Vagina (tissue), 2 donors: ENCODE data around the gene TMEM186.
"Not testable (repeated sequence)": the region's sequence is repeated elsewhere in the genome, so short reads cannot be mapped to it uniquely, and the experiment has no call there.

Experiments used
- POLR2A ChIP-seq, 2 donors: fragments of 450-650 bp; IDR thresholded peaks; one replicate each; pipeline ENCODE4 v1.6.1; 2017; ENCODE audit warnings: antibody characterized with exemption in 2 of 2, mild to moderate bottlenecking in 2 of 2, moderate library complexity in 2 of 2
- POLR2AphosphoS5 ChIP-seq, 2 donors: sonication (generic); formaldehyde crosslinking; IDR thresholded peaks; one replicate each; pipeline ENCODE4 v1.9.0; 2017; ENCODE audit warnings: antibody characterized with exemption in 2 of 2, mild to moderate bottlenecking in 2 of 2, low read depth in 1 of 2; ENCODE audit not compliant: insufficient read depth in 1 of 2
- TF ChIP-seq, protein P1 (sequence below), 3 experiments: fragments of 450-650 bp in 2 of 3; fragments of 200-600 bp in 1 of 3; sonication (generic) in 1 of 3; IDR thresholded peaks; one replicate each; pipeline ENCODE4 v1.5.1; 2017 to 2019; ENCODE audit warnings: antibody characterized with exemption in 3 of 3, mild to moderate bottlenecking in 2 of 3, moderate library complexity in 2 of 3

DNA sequence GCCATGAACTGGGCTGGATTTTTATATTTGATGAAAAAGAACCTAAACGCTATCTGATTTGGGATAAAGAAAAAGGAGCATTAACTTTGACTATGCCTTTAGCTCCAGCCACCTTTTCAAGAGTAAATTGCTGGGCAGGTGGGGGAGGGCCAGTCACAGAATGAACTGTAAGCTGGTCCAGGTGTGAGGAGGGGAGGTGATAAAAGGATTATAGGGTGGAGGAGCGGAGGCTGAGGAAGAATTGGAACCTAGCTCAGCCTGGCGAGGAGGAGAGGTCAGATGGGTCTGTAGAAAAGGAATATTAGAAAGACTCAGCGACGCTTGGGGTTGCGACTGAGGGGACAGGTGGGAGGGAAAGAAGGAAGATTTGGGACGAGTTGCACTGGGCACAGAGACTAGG lies 39.4 kb upstream of the TMEM186 start:
- not testable (repeated sequence) for TF ChIP-seq POLR2A (IDR thresholded peaks at IDR 0.05); POLR2AphosphoS5 (IDR thresholded peaks at IDR 0.05; ENCODE audit: insufficient read depth in 1 of 2, low read depth in 1 of 2)
- TF ChIP-seq, protein P1, sequence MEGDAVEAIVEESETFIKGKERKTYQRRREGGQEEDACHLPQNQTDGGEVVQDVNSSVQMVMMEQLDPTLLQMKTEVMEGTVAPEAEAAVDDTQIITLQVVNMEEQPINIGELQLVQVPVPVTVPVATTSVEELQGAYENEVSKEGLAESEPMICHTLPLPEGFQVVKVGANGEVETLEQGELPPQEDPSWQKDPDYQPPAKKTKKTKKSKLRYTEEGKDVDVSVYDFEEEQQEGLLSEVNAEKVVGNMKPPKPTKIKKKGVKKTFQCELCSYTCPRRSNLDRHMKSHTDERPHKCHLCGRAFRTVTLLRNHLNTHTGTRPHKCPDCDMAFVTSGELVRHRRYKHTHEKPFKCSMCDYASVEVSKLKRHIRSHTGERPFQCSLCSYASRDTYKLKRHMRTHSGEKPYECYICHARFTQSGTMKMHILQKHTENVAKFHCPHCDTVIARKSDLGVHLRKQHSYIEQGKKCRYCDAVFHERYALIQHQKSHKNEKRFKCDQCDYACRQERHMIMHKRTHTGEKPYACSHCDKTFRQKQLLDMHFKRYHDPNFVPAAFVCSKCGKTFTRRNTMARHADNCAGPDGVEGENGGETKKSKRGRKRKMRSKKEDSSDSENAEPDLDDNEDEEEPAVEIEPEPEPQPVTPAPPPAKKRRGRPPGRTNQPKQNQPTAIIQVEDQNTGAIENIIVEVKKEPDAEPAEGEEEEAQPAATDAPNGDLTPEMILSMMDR (IDR thresholded peaks at IDR 0.05) = not testable (repeated sequence)
